Gastroesophageal sphincter (tissue), 3 donors: ENCODE measurements around the gene SYNGR1.

Experiments used
- CTCF ChIP-seq, 4 experiments: fragments of 200-600 bp in 2 of 4; fragments of 450-650 bp in 2 of 4; sonication (generic) in 1 of 4; IDR thresholded peaks; one replicate each; pipeline ENCODE4 v1.5.1; 2017 to 2019; ENCODE audit warnings: antibody characterized with exemption in 4 of 4, mild to moderate bottlenecking in 2 of 4, moderate library complexity in 2 of 4
- EP300 ChIP-seq: sonication (generic); formaldehyde crosslinking; IDR thresholded peaks from one replicate; pipeline ENCODE4 v1.6.1; 2017; ENCODE audit warnings: antibody characterized with exemption, mild to moderate bottlenecking
- POLR2AphosphoS5 ChIP-seq: sonication (generic); formaldehyde crosslinking; IDR thresholded peaks from one replicate; pipeline ENCODE4 v1.6.1; 2017; ENCODE audit warnings: antibody characterized with exemption

DNA sequence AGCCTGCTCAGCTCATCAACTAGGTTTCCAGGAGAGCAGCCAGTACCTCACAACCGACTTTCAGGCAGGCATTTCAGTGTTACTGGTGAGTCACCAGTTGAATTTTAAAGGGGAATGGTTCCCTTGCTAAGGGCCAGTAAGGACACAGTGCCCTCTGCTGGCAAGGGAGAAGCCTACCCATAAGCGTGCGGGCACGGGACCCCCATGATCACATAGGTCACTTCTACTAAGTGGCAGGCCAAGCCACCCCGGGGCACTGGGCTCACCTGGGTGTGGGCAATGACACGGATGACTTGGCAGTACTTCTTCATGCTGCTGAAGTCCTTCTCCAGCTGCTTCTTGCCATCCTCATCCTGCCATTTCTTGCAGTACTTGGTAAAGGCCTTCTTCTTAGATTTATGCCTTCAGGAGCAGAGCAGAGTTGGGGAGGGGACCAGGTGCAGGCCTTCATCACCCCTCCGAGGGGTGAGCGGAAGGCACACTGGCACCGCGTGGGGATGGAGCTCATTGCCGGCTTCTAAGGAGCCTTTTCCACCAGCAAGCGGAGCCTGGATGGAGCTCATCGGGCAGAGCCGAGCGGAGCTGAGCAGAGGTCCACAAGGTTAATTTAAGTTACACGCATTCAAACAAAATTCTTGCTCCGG is 33.2 kb upstream of the SYNGR1 start:
- TF ChIP-seq CTCF (IDR thresholded peaks at IDR 0.05) (peak in 3 of 4 experiments; percentile 76 to 91 (median 86)), EP300 (no peak), POLR2AphosphoS5 (peak; percentile 72)
